D721Med (cell line): ENCODE results near the gene ASB10.
A peak's percentile ranks its signal among the peaks of the same experiment; 100 is the strongest.

Experiments
- DNase-seq: peaks from one replicate; pipeline ENCODE4 v3.0.0; 2011; ENCODE audit warnings: low spot score; ENCODE audit not compliant: insufficient read length
- FAIRE-seq: peaks from 2 replicates; lab custom pipeline; 2011; peaks lifted over from hg19 to GRCh38; lab: Jason Lieb, UNC
- TF ChIP-seq, protein P1 (sequence below): IDR thresholded peaks from 2 replicates; pipeline ENCODE4 v1.5.1; 2012; ENCODE audit warnings: mild to moderate bottlenecking, control low read depth; ENCODE audit not compliant: insufficient read depth; ENCODE audit errors: missing control alignments

Gene ASB10

GRCh38 chr7:151173386-151174245 lies 13.4 kb downstream of the ASB10 start:
- DNase-seq = no peak
- no peak for FAIRE-seq
- TF ChIP-seq, protein P1, sequence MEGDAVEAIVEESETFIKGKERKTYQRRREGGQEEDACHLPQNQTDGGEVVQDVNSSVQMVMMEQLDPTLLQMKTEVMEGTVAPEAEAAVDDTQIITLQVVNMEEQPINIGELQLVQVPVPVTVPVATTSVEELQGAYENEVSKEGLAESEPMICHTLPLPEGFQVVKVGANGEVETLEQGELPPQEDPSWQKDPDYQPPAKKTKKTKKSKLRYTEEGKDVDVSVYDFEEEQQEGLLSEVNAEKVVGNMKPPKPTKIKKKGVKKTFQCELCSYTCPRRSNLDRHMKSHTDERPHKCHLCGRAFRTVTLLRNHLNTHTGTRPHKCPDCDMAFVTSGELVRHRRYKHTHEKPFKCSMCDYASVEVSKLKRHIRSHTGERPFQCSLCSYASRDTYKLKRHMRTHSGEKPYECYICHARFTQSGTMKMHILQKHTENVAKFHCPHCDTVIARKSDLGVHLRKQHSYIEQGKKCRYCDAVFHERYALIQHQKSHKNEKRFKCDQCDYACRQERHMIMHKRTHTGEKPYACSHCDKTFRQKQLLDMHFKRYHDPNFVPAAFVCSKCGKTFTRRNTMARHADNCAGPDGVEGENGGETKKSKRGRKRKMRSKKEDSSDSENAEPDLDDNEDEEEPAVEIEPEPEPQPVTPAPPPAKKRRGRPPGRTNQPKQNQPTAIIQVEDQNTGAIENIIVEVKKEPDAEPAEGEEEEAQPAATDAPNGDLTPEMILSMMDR = no peak

DNA sequence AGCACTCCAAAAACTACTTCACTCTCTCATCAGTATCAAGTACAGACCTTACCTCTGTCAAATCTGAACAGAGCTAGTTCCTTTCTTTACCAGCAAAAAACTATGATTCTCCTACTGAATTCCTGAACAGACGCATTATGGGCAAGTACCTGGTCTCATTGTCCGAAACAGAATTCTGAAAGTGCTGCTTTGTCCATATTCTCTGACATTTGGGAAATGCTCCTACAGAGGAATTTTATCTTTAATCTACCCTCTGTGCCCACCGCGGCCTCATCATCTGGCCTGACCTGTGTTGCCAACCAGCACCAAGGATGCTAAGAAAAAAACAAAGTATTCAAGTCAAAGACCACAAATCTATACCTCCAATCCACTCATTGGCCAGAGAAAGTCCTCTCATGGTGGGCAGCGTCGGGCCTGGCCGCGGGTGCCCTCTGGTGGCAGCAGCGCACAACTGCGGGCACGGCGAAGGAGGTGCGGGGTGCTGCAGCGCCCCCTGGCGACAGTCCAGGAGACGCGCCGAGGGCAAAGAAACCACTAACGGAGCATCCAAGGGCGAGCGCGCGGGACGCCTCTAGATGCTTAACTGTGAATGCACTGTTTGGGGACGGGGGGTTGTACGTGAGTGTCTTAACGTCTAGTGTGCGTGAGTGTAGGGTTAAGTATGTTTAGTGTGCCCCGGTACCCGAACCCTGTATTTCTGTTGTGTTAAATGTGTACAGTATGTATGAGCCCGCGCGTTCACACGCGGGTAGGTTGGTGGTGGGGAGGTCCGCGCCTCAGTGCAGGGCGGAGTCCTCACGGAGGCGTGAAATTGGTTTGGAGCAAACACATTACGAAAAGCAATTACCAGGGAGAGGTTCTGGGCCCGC lies 14.5 kb downstream of the ASB10 start:
- no peak for FAIRE-seq
- TF ChIP-seq, protein P1 = peak; percentile 100

GRCh38 chr7:151168787-151169162 lies 18.3 kb downstream of the ASB10 start:
- FAIRE-seq (no peak), DNase-seq (no peak)
- TF ChIP-seq, protein P1 = no peak

More for the DNA sequence above, 14.5 kb downstream of the ASB10 start:
- peak; percentile 70 for DNase-seq

GRCh38 chr7:151168003-151168786 lies 18.9 kb downstream of the ASB10 start:
- DNase-seq (no peak), FAIRE-seq (no peak)
- TF ChIP-seq, protein P1 = peak; percentile 40

DNA sequence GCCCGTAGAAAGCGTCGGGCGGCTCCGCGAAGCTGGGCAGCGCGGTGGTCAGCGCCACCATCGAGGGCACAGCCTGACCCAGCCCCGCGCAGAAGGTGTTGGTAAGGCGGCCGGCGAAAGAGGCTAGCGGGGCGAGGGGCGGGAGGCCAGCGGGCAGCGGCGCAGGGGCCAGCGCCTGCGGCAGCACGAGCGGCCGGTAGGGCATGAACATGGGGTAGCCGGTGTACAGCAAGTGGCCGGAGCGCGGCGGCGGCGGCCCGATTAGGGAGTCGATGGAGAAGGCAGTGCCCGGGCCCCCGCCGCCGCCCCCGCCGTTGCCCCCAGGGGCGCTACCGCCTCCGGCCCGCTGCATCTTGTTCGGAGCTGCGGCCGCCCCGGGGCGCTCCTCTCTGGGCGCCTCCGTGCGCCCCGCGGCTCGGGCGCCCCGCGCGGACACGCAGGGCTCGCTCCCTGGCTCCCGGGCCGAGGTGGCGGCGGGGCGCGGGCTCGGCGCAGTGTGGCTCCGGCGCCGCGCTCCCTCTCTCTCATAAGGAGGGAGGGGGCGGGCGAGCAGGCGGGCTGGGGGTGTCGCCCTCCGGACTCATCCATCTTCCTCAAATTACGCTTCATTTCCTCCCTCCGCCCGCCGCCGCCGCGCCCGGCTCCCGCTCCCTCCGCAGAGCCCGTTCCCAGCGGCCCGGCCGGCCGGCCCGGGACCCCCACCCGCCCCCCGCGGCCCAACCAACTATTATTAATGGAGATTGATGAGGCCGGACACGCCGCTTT lies 19.7 kb downstream of the ASB10 start, which contains the start of gene GBX1:
TSS of gene GBX1 (minus strand) at position 498 of the 765 bp plus-strand sequence. CDS start at position 352, 146 bp downstream.
- DNase-seq (no peak), FAIRE-seq (no peak)
- TF ChIP-seq, protein P1 = no peak

GRCh38 chr7:151166629-151167196 lies 20.3 kb downstream of the ASB10 start:
- no peak for FAIRE-seq
- no peak for DNase-seq
- TF ChIP-seq, protein P1 = no peak
